IMR-90 (cell line): ENCODE measurements around the gene ABTB2. TPM values are rescaled to one million over a fixed set of nuclear protein-coding genes. Genes with fewer than 3 reads are reported as not detected.

Experiments
- ATAC-seq: fragments of 200-7000 bp; cut with Tn5 transposase; 2 replicates; pipeline ENCODE4 v1.9.1; 2020; ENCODE audit warnings: low read depth, mild to moderate bottlenecking, moderate library complexity
- BruUV-seq: library from RNA; stranded (reverse); fragments of 400-500 nt; replicated peaks from 2 replicates; lab custom pipeline; 2021; lab: Mats Ljungman, UMichigan
- CTCF ChIA-PET: fragments of 300-600 bp; formaldehyde crosslinking; extraction: SDS; loops from one replicate; lab custom pipeline; 2021; ENCODE audit warnings: antibody characterized with exemption; lab: Yijun Ruan, JAX
- POLR2A ChIA-PET: fragments of 300-600 bp; sonication (Branson Sonifier 250); formaldehyde crosslinking; loops from one replicate; lab custom pipeline; 2022; ENCODE audit warnings: antibody characterized with exemption; ENCODE audit not compliant: unreplicated experiment; lab: Charles Lee
- DNase-seq: peaks from one replicate; pipeline ENCODE4 v3.0.0; 2013
- H2AFZ ChIP-seq: replicated peaks from 2 replicates; pipeline ENCODE3; 2013; ENCODE audit warnings: low read length, mild to moderate bottlenecking; ENCODE audit not compliant: poor library complexity
- H2AK5ac ChIP-seq: 2 replicates; pipeline ENCODE4 v1.6.1; 2013; ENCODE audit warnings: low read depth, low read length, inconsistent platforms
- H2AK9ac ChIP-seq: replicated peaks from 2 replicates; pipeline ENCODE3; 2013; ENCODE audit warnings: mild to moderate bottlenecking, low read depth, low read length, moderate library complexity; ENCODE audit not compliant: poor library complexity
- H2BK120ac ChIP-seq: 2 replicates; pipeline ENCODE4 v1.6.1; 2013; ENCODE audit warnings: low read depth, low read length, inconsistent platforms
- H2BK15ac ChIP-seq: 3 replicates; pipeline ENCODE4 v1.6.1; 2013; ENCODE audit warnings: low read depth, low read length, inconsistent platforms
- H2BK20ac ChIP-seq: 2 replicates; pipeline ENCODE4 v1.6.1; 2013; ENCODE audit warnings: low read depth, mild to moderate bottlenecking, inconsistent platforms, low read length, moderate library complexity
- H2BK5ac ChIP-seq: 2 replicates; pipeline ENCODE4 v1.6.1; 2013; ENCODE audit warnings: mild to moderate bottlenecking, low read depth, low read length, inconsistent platforms; ENCODE audit not compliant: poor library complexity, severe bottlenecking
- H3K14ac ChIP-seq: replicated peaks from 2 replicates; pipeline ENCODE4 v1.6.1; 2013; ENCODE audit warnings: low read depth, low read length, inconsistent platforms
- H3K18ac ChIP-seq: 2 replicates; pipeline ENCODE4 v1.6.1; 2013; ENCODE audit warnings: low read depth, low read length, control low read depth
- H3K23ac ChIP-seq: 2 replicates; pipeline ENCODE4 v1.6.1; 2013; ENCODE audit warnings: low read depth, low read length, inconsistent platforms
- H3K27ac ChIP-seq: 2 replicates; pipeline ENCODE4 v1.5.1; 2013; ENCODE audit warnings: mild to moderate bottlenecking, control low read depth, low read length; ENCODE audit not compliant: insufficient read depth
- H3K27me3 ChIP-seq: 2 replicates; pipeline ENCODE4 v1.6.1; 2013; ENCODE audit warnings: low read length; ENCODE audit not compliant: control insufficient read depth, insufficient read depth
- H3K36me3 ChIP-seq: 2 replicates; pipeline ENCODE4 v1.6.1; 2013; ENCODE audit warnings: low read length, mixed read lengths; ENCODE audit not compliant: control insufficient read depth, insufficient read depth
- H3K4ac ChIP-seq: 2 replicates; pipeline ENCODE4 v1.6.1; 2013; ENCODE audit warnings: low read depth, low read length, inconsistent platforms
- H3K4me1 ChIP-seq: 2 replicates; pipeline ENCODE4 v1.6.1; 2013; ENCODE audit warnings: low read length, mixed read lengths; ENCODE audit not compliant: control insufficient read depth, insufficient read depth
- H3K4me2 ChIP-seq: 2 replicates; pipeline ENCODE4 v1.6.1; 2013; ENCODE audit warnings: low read depth, mild to moderate bottlenecking, control low read depth, low read length, moderate library complexity
- H3K4me3 ChIP-seq: 2 replicates; pipeline ENCODE4 v1.5.1; 2013; ENCODE audit warnings: low read depth, mild to moderate bottlenecking, control low read depth, low read length, moderate library complexity; ENCODE audit not compliant: insufficient read depth
- H3K56ac ChIP-seq: 2 replicates; pipeline ENCODE4 v1.6.1; 2013; ENCODE audit warnings: low read length, inconsistent platforms; ENCODE audit not compliant: insufficient read depth; ENCODE audit errors: extremely low read depth
- H3K79me1 ChIP-seq, 2 experiments: 2 replicates each; pipeline ENCODE4 v1.6.1; 2013; ENCODE audit warnings: low read length in 2 of 2, inconsistent platforms in 1 of 2, low read depth in 1 of 2
- H3K9ac ChIP-seq: 2 replicates; pipeline ENCODE4 v1.6.1; 2013; ENCODE audit warnings: low read depth, low read length, control low read depth
- H3K9me1 ChIP-seq: 2 replicates; pipeline ENCODE4 v1.6.1; 2013; ENCODE audit warnings: low read length, inconsistent platforms; ENCODE audit not compliant: insufficient read depth
- H3K9me3 ChIP-seq: 2 replicates; pipeline ENCODE4 v1.6.1; 2013; ENCODE audit warnings: low read length; ENCODE audit not compliant: control insufficient read depth, insufficient read depth
- H4K20me1 ChIP-seq: 2 replicates; pipeline ENCODE4 v1.6.1; 2013; ENCODE audit warnings: low read length, inconsistent platforms; ENCODE audit not compliant: insufficient read depth
- H4K5ac ChIP-seq: 2 replicates; pipeline ENCODE4 v1.6.1; 2013; ENCODE audit warnings: mild to moderate bottlenecking, low read depth, low read length, control low read depth
- H4K8ac ChIP-seq, 2 experiments: 2 replicates each; pipeline ENCODE4 v1.6.1; 2013; ENCODE audit warnings: low read depth in 2 of 2, low read length in 2 of 2, control low read depth in 1 of 2, inconsistent platforms in 1 of 2
- H4K91ac ChIP-seq: 2 replicates; pipeline ENCODE4 v1.6.1; 2013; ENCODE audit warnings: low read depth, low read length, inconsistent platforms; ENCODE audit not compliant: insufficient read depth
- BHLHE40 ChIP-seq: fragments of 150-350 bp; IDR thresholded peaks from 2 replicates; pipeline ENCODE4 v1.6.1; 2016; ENCODE audit warnings: mild to moderate bottlenecking, low read depth, low read length
- CEBPB ChIP-seq: IDR thresholded peaks from 2 replicates; pipeline ENCODE4 v1.6.1; 2012; ENCODE audit warnings: low read depth, low read length, improper control_type of control experiment
- CHD1 ChIP-seq: IDR thresholded peaks from 2 replicates; pipeline ENCODE4 v1.6.1; 2012; ENCODE audit warnings: low read depth, low read length, improper control_type of control experiment
- FOS ChIP-seq: fragments of 150-350 bp; IDR thresholded peaks from 2 replicates; pipeline ENCODE4 v1.6.1; 2016; ENCODE audit warnings: low read depth, low read length
- MAFK ChIP-seq: IDR thresholded peaks from 2 replicates; pipeline ENCODE4 v1.6.1; 2012; ENCODE audit warnings: low read depth, low read length, improper control_type of control experiment
- MXI1 ChIP-seq: IDR thresholded peaks from 2 replicates; pipeline ENCODE4 v1.6.1; 2012; ENCODE audit warnings: low read depth, mild to moderate bottlenecking, low read length, moderate library complexity, borderline replicate concordance
- NFE2L2 ChIP-seq: fragments of 150-350 bp; IDR thresholded peaks from 2 replicates; pipeline ENCODE4 v1.6.1; 2016; ENCODE audit warnings: low read depth, mild to moderate bottlenecking, low read length
- RFX5 ChIP-seq: IDR thresholded peaks from 2 replicates; pipeline ENCODE4 v1.8.0; 2012; ENCODE audit warnings: low read depth, mild to moderate bottlenecking, low read length, moderate library complexity
- SMC3 ChIP-seq: fragments of 150-350 bp; IDR thresholded peaks from 2 replicates; pipeline ENCODE4 v1.6.1; 2016; ENCODE audit warnings: low read depth, mild to moderate bottlenecking, antibody characterized with exemption, low read length, moderate library complexity
- WGBS, 2 experiments: methylation state at CpG; one replicate each; pipeline versions ENCODE4 v1.1.5 to v1.1.7; 2013; ENCODE audit warnings: missing lambda C conversion rate in 2 of 2; ENCODE audit not compliant: insufficient read length in 1 of 2; ENCODE audit errors: extremely low coverage in 2 of 2; 5-methylcytosine and 5-hydroxymethylcytosine counted together
- dilution Hi-C: fragments of 300-500 bp; cut with HindIII; formaldehyde crosslinking; loops from one replicate; pipeline ENCODE4 v1.14.3; 2018; ENCODE audit warnings: low sequenced_read_pairs; ENCODE audit not compliant: unreplicated experiment
- in situ Hi-C: fragments of 300-500 bp; cut with MboI; formaldehyde crosslinking; loops from 3 replicates; pipeline ENCODE4 v1.14.3; 2019; ENCODE audit warnings: low sequenced_read_pairs, inconsistent platforms, mixed read lengths
- intact Hi-C: fragments of 100-400 bp; cut with micrococcal nuclease; formaldehyde crosslinking; loops from 2 replicates; pipeline ENCODE4 v1.10.0; 2022
- polyA plus RNA-seq, 3 experiments: library from polyadenylated mRNA; depleted of rRNA; stranded (reverse); fragments of >200 nt; gene quantifications; 2 replicates each; pipeline ENCODE4 v1.2.3, GENCODE V29; 2012; ENCODE audit warnings: low replicate concordance in 1 of 3
- total RNA-seq: library from RNA; depleted of rRNA; stranded (reverse); fragments of >200 nt; gene quantifications from 2 replicates; pipeline ENCODE4 v1.2.3, GENCODE V29; 2012
- TF ChIP-seq, protein P1 (sequence below): conservative IDR thresholded peaks from 2 replicates; pipeline ENCODE4 v1.5.1; 2012; ENCODE audit warnings: mild to moderate bottlenecking, low read depth, low read length, improper control_type of control experiment
- TF ChIP-seq, protein P2 (sequence below): fragments of 150-350 bp; IDR thresholded peaks from 2 replicates; pipeline ENCODE4 v1.6.1; 2017; ENCODE audit warnings: mild to moderate bottlenecking, antibody characterized with exemption, low read length, low read depth

ABTB2 gene
- total and polyA plus RNA-seq, 2 of the 4 experiments (the other 2 are of a cell fraction) = 0.18 to 2.0 TPM

DNA sequence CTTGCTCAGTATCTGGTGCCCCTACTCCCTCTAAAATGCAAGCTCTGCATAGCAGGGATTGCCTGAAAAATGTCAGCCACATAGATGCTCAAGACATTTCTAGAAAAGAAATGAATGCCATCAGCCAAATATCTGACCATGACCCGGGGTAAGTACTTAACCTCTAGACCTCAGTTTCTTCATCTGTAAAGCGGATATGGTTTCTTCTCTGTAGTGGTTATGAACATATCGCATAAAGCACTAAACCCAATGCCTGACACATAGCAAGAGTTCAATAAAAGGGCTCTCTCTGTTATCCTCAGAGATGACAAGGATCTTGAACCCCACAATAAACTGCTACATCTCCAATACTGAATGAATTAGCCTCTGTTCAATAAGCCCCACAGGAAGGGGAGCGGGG is 122.6 kb downstream of the ABTB2 start:
- no peak overlapping the region for H3K9ac ChIP-seq
- no peaks in the 10 kb centered on the region; the same call in 1 of the 2 replicates for H3K27me3 ChIP-seq
- H4K91ac ChIP-seq = no peak overlapping the region
- BruUV-seq = no TSS peak
- no peaks in the 10 kb centered on the region for H4K20me1 ChIP-seq
- dilution Hi-C loops = no loop called here
- H3K4ac ChIP-seq = no peak overlapping the region
- intact Hi-C loops = no loop called here
- H3K9me1 ChIP-seq = no peaks in the 10 kb centered on the region
- no peak overlapping the region for H2BK20ac ChIP-seq
- ChIA-PET POLR2A (no interaction called here), CTCF (no interaction called here)
- H3K9me3 ChIP-seq = no peaks in the 10 kb centered on the region
- H2AK9ac ChIP-seq = no peak overlapping the region
- no peak for ATAC-seq
- H3K14ac ChIP-seq = no peak overlapping the region
- H2BK120ac ChIP-seq = no peak overlapping the region
- H4K8ac ChIP-seq = no peak overlapping the region
- H3K4me3 ChIP-seq = no peak overlapping the region
- H2AFZ ChIP-seq = no peak overlapping the region
- H3K18ac ChIP-seq = no peak overlapping the region
- H2AK5ac ChIP-seq = no peak overlapping the region
- no peak overlapping the region for H4K5ac ChIP-seq
- in situ Hi-C loops = no loop called here
- TF ChIP-seq RFX5 (no peak), MAFK (no peak), SMC3 (no peak), CEBPB (no peak), FOS (no peak), CHD1 (no peak), MXI1 (no peak), NFE2L2 (no peak), BHLHE40 (no peak)
- TF ChIP-seq, protein P1, sequence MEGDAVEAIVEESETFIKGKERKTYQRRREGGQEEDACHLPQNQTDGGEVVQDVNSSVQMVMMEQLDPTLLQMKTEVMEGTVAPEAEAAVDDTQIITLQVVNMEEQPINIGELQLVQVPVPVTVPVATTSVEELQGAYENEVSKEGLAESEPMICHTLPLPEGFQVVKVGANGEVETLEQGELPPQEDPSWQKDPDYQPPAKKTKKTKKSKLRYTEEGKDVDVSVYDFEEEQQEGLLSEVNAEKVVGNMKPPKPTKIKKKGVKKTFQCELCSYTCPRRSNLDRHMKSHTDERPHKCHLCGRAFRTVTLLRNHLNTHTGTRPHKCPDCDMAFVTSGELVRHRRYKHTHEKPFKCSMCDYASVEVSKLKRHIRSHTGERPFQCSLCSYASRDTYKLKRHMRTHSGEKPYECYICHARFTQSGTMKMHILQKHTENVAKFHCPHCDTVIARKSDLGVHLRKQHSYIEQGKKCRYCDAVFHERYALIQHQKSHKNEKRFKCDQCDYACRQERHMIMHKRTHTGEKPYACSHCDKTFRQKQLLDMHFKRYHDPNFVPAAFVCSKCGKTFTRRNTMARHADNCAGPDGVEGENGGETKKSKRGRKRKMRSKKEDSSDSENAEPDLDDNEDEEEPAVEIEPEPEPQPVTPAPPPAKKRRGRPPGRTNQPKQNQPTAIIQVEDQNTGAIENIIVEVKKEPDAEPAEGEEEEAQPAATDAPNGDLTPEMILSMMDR = no peak
- TF ChIP-seq, protein P2, sequence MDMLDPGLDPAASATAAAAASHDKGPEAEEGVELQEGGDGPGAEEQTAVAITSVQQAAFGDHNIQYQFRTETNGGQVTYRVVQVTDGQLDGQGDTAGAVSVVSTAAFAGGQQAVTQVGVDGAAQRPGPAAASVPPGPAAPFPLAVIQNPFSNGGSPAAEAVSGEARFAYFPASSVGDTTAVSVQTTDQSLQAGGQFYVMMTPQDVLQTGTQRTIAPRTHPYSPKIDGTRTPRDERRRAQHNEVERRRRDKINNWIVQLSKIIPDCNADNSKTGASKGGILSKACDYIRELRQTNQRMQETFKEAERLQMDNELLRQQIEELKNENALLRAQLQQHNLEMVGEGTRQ = no peak
- H3K56ac ChIP-seq = no peak overlapping the region
- no CpG with 5 or more reads among the region's 4 CpGs for WGBS, 2 experiments
- no peak overlapping the region for H2BK5ac ChIP-seq
- no peaks in the 10 kb centered on the region for H3K36me3 ChIP-seq
- H3K4me1 ChIP-seq = peaks cover 6% of the 10 kb centered on the region
- H3K4me2 ChIP-seq = no peak overlapping the region
- no peak overlapping the region for H2BK15ac ChIP-seq
- no peak overlapping the region for H3K27ac ChIP-seq
- H3K23ac ChIP-seq = no peak overlapping the region
- DNase-seq = no peak
- H3K79me1 ChIP-seq = no peaks in the 10 kb centered on the region
